K562 (cell line): ENCODE measurements around the gene SULT6B1.

Experiments
- CXXC5 ChIP-seq: fragments of 250-450 bp; sonication (Bioruptor Pico); IDR thresholded peaks from 2 replicates; pipeline ENCODE4 v1.8.0; 2022; ENCODE audit warnings: inconsistent platforms, mild to moderate bottlenecking, moderate library complexity
- KAT7 ChIP-seq: sonication (generic); formaldehyde crosslinking; IDR thresholded peaks from 2 replicates; pipeline ENCODE4 v1.8.0; 2022; ENCODE audit warnings: missing genetic modification reagents, mild to moderate bottlenecking, borderline replicate concordance
- POLR2A ChIP-seq: fragments of 450-650 bp; conservative IDR thresholded peaks from 2 replicates; pipeline ENCODE4 v1.6.1; 2016
- POLR2AphosphoS5 ChIP-seq: IDR thresholded peaks from 2 replicates; pipeline ENCODE4 v1.6.1; 2011; ENCODE audit warnings: mild to moderate bottlenecking, low read depth, low read length, moderate library complexity; ENCODE audit not compliant: control insufficient read depth, insufficient read depth
- PPARD ChIP-seq: fragments of 250-450 bp; sonication (Bioruptor Pico); IDR thresholded peaks from 2 replicates; pipeline ENCODE4 v1.8.0; 2022; ENCODE audit warnings: inconsistent platforms, mild to moderate bottlenecking, moderate library complexity
- SP1 ChIP-seq: sonication (generic); formaldehyde crosslinking; IDR thresholded peaks from 2 replicates; pipeline ENCODE4 v1.8.1; 2022; ENCODE audit warnings: mild to moderate bottlenecking, missing genetic modification reagents
- TCF7L2 ChIP-seq: fragments of 150-350 bp; IDR thresholded peaks from 2 replicates; pipeline ENCODE4 v1.6.1; 2016; ENCODE audit warnings: low read depth, mild to moderate bottlenecking, low read length, moderate library complexity
- ZZZ3 ChIP-seq: fragments of 450-650 bp; IDR thresholded peaks from 2 replicates; pipeline ENCODE4 v1.6.1; 2016; ENCODE audit warnings: antibody characterized with exemption, mild to moderate bottlenecking, moderate library complexity
- TF ChIP-seq, protein P1 (sequence below): sonication (generic); formaldehyde crosslinking; IDR thresholded peaks from 2 replicates; pipeline ENCODE4 v1.5.0; 2020; ENCODE audit warnings: missing genetic modification reagents
- TF ChIP-seq, protein P2 (sequence below): fragments of 250-450 bp; sonication (Bioruptor Pico); IDR thresholded peaks from 2 replicates; pipeline ENCODE4 v1.5.1; 2021; ENCODE audit warnings: mild to moderate bottlenecking

DNA sequence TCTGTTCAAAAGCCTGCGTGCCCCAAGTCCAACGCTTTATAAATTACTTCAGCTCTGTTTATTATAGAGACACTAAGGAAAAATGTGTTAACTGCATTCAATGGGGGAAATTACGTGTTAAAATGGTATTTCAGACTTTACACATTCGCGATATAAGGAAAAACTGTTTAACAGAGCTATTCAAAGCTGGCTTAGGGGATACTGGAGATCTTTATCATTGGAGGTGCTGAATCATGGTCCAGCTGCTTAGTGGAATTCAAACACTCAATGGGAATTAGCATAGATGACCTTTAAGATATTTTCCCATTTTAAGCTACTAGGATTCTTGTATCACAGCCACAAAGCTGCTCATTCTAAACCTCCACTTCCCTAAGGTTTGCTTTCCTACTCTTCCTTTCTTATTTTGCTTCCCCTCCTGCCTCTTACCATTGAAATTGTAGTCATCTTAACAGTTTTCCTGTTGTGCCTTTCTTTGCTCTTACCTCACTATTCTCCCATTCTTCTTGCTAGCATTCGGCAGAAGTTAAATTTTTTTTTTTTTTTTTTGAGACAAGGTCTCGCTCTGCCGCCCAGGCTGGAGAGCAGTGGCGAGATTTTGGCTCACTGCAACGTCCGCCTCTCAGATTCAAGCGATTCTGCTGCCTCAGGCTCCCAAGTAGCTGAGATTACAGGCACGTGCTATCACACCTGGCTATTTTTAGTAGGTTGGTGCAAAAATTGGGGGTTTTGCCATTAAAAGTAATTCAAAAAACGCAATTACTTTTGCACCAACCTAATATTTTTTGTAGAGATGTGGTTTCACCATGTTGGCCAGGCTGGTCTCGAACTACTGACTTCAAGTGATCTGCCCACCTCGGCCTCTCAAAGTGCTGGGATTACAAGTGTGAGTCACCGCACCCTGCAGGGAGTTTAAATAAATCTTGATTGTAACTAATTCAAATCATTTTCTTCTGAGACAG, 6.5 kb downstream of the SULT6B1 start:
- TF ChIP-seq, protein P1, sequence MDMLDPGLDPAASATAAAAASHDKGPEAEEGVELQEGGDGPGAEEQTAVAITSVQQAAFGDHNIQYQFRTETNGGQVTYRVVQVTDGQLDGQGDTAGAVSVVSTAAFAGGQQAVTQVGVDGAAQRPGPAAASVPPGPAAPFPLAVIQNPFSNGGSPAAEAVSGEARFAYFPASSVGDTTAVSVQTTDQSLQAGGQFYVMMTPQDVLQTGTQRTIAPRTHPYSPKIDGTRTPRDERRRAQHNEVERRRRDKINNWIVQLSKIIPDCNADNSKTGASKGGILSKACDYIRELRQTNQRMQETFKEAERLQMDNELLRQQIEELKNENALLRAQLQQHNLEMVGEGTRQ (CRISPR knock-in tag) = no peak
- TF ChIP-seq SP1 (CRISPR knock-in tag) (no peak), TCF7L2 (no peak), ZZZ3 (no peak), POLR2A (no peak), KAT7 (CRISPR knock-in tag) (no peak), CXXC5 (CRISPR knock-in tag) (no peak), POLR2AphosphoS5 (no peak), PPARD (CRISPR knock-in tag) (no peak)
- TF ChIP-seq, protein P2, sequence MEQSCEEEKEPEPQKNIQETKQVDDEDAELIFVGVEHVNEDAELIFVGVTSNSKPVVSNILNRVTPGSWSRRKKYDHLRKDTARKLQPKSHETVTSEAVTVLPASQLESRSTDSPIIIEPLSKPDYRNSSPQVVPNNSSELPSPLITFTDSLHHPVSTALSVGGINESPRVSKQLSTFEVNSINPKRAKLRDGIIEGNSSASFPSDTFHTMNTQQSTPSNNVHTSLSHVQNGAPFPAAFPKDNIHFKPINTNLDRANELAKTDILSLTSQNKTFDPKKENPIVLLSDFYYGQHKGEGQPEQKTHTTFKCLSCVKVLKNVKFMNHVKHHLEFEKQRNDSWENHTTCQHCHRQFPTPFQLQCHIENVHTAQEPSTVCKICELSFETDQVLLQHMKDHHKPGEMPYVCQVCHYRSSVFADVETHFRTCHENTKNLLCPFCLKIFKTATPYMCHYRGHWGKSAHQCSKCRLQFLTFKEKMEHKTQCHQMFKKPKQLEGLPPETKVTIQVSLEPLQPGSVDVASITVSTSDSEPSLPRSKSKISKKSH (CRISPR knock-in tag) = no peak
